Activated CD8-positive, alpha-beta T cell treated with anti-CD3 and anti-CD28 coated beads for 36 hours (primary cell): ENCODE measurements around the gene HMMR. TPM values are rescaled to one million over a fixed set of nuclear protein-coding genes. Genes with fewer than 3 reads are reported as not detected.

Source experiments
- ATAC-seq: fragments of 200-7000 bp; cut with Tn5 transposase; one replicate; pipeline ENCODE4 v1.10.0; 2021; ENCODE audit warnings: mild to moderate bottlenecking, moderate library complexity
- CTCF ChIA-PET: fragments of 350-600 bp; sonication (Branson Sonifier 250); formaldehyde crosslinking; loops from one replicate; lab custom pipeline; 2021; ENCODE audit warnings: antibody characterized with exemption; lab: Charles Lee
- POLR2A ChIA-PET: fragments of 350-600 bp; sonication (Branson Sonifier 250); formaldehyde crosslinking; loops from one replicate; lab custom pipeline; 2021; ENCODE audit warnings: antibody characterized with exemption; lab: Charles Lee
- DNase-seq: peaks from one replicate; pipeline ENCODE4 v3.0.0-alpha.2; 2020
- H3K27ac Mint-ChIP-seq: one replicate; pipeline ENCODE4 v1.8.0; 2021; ENCODE audit warnings: mild to moderate bottlenecking, mixed read lengths
- H3K27me3 Mint-ChIP-seq: one replicate; pipeline ENCODE4 v1.8.0; 2021; ENCODE audit warnings: mixed read lengths
- H3K36me3 Mint-ChIP-seq: one replicate; pipeline ENCODE4 v1.8.0; 2021; ENCODE audit warnings: low read depth, mixed read lengths
- H3K4me1 Mint-ChIP-seq: one replicate; pipeline ENCODE4 v1.8.0; 2021; ENCODE audit warnings: low read depth, mixed read lengths
- H3K4me3 Mint-ChIP-seq: one replicate; pipeline ENCODE4 v1.8.0; 2021; ENCODE audit warnings: mild to moderate bottlenecking, moderate library complexity, mixed read lengths
- H3K9me3 Mint-ChIP-seq: one replicate; pipeline ENCODE4 v1.8.0; 2021; ENCODE audit warnings: mixed read lengths
- CTCF ChIP-seq: fragments of 200-600 bp; IDR thresholded peaks from one replicate; pipeline ENCODE4 v1.8.0; 2022; ENCODE audit warnings: antibody characterized with exemption, mild to moderate bottlenecking
- intact Hi-C: fragments of 100-400 bp; cut with micrococcal nuclease; formaldehyde crosslinking; loops from one replicate; pipeline ENCODE4 v1.10.0; 2022
- total RNA-seq, 2 experiments: library from RNA; stranded (reverse); gene quantifications; one replicate each; pipeline ENCODE4 v1.2.3, GENCODE V29; 2021

HMMR gene
- total RNA-seq, 2 experiments from 2014 or later: 94.2 to 95.2 TPM

- Mint-ChIP-seq H3K27ac (no peak overlapping the region), H3K36me3 (no peaks in the 10 kb centered on the region), H3K4me1 (no peaks in the 10 kb centered on the region), H3K4me3 (no peak overlapping the region), H3K9me3 (no peaks in the 10 kb centered on the region), H3K27me3 (peaks cover 16% of the 10 kb centered on the region)
- TF ChIP-seq CTCF: no peak
- ChIA-PET POLR2A (interaction anchor here (0.6 kb wide), 1 partner anchor 16 kb away, joined by 3 read pairs; no protein-coding TSS in a partner anchor), CTCF (no interaction called here)
- no peak for ATAC-seq
- DNase-seq: no peak
- intact Hi-C loops: no loop called here
Measured at GRCh38 chr5:163540696-163541095, 80.3 kb downstream of the HMMR start.

Other genes starting within 250 kb of the HMMR start
- 100 to 1,000 TPM; 134 to 139 TPM for gene CCNG1, start 23.0 kb upstream of the HMMR start, total RNA-seq
- 10 to 100 TPM; 55.5 to 62.7 TPM for gene NUDCD2, start 530 bp upstream of the HMMR start, total RNA-seq
- gene MAT2B, start 45.0 kb downstream of the HMMR start, total RNA-seq: 10 to 100 TPM; 71.5 to 71.6 TPM